ENCODE results near the gene NAB2. TPM values are rescaled to one million over a fixed set of nuclear protein-coding genes. Genes with fewer than 3 reads are reported as not detected.

Gene NAB2, protein sequence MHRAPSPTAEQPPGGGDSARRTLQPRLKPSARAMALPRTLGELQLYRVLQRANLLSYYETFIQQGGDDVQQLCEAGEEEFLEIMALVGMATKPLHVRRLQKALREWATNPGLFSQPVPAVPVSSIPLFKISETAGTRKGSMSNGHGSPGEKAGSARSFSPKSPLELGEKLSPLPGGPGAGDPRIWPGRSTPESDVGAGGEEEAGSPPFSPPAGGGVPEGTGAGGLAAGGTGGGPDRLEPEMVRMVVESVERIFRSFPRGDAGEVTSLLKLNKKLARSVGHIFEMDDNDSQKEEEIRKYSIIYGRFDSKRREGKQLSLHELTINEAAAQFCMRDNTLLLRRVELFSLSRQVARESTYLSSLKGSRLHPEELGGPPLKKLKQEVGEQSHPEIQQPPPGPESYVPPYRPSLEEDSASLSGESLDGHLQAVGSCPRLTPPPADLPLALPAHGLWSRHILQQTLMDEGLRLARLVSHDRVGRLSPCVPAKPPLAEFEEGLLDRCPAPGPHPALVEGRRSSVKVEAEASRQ
- total RNA-seq, result 30.2 and 62.3 TPM in 2 replicates

DNA sequence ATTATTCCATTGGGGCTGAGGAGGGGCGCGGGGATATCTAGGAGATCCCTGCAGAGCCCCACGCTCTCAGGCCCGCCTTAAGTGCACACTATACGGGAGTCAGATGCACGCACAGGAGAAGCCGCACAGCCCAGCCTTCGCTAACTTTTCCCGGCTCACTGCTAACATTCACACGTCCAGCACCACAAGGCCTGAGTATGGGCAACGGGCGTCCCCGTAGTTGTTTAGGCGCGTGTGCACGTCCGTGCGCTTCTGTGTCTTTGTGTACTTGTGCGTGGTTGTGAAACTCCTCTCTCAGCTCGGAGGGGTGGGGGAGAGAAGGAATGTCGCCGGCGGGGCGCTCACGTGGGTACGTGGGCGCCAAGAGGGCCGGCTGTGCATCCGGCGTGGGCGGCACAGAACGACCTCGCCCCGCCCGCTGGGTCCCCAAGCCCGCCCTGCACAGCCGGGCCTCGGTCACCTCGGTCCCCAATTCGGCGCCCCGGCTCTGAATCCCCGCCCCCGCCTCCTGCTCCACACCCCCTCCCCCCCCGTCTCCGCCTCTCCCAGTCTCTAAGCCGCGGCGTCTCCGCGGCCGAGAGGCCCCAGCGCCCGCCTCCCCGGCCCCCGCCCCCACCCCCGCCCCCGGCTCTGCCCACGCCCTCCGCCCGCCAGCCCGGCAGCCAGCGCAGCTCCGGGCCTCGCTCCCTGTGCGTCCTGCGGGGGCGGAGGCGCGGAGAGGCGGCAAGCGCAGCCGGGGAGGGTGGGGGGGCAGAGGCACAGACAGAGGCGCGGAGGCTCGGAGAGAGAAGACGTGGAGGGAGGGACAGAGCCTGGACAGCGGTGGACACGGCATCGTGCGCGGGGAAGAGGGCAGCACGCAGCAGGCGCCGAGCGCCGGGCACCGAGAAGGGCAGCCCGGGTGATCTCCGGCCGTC is at the start of gene NAB2:
TSS of gene NAB2 (plus strand) at position 761 of the 917 bp plus-strand sequence. CDS start 158 bp downstream, outside the sequence.

DNA sequence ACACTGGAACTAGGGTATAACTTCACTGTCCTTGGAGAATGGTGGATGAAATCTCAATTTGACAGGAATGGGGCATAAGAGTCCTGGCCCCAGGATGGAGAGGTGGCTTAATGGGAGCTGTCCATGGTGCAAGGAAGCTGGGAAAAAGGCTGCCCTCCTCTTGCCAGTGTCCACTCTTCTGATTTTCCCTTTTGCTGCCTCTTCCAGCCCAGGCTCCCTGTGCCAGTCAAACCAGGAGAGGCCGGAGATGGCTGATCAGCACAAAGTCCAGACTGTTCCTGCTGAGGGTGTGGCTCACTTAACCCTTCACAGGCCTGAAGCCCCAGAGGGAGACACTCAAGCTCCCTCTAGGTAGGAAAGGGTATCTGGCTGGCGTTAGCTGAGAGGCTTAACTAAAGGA is 39.0 kb upstream of the NAB2 start, which contains the start of gene MYO1A:
TSS of gene MYO1A (minus strand) at position 240 of the 400 bp plus-strand sequence. CDS start 1,806 bp downstream, outside the sequence.

DNA sequence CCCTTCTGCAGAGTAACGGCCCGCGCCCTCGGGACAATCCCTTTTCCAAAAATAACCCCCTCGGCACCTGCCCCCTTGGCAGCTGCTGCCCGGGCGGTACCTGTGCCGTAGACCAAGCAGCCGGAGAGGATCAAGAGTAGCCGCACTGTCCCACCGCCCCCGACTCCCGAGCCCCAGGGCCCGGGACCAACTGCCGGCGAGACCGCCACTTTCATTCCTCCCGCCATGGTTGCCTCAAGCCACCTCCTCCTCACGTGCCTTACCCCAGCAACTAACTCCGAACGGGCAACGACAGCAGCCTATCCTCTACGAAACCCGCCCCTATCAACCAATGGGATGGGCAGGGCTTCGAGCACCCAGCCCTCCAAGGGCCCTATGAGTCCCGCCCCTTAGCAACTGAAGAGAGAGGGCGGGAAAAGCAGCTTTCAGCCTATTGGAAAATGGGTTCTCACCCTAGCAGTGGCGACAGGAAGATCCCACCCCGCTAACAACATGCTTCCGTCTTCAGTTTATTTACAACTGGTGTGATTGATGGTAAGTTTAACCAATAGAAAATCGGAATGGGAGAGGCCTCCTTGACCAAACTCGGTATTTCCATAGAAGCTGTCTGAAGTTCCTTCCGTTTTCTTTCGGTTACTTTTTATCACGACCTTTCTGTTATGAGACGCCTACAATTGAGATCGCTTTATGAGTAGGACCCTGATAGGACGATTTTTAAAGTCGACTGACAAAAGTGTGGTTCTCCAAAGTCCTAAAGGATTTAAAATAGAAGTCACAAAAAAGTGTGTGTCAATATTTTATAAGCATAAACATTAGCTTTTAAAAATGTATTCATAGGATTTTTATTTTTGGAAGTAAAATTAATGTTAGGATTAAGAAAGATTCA is 10.2 kb upstream of the NAB2 start, which contains the start of gene NEMP1:
TSS of gene NEMP1 (minus strand) at position 273 of the 886 bp plus-strand sequence. CDS start at position 227, 46 bp downstream.

DNA sequence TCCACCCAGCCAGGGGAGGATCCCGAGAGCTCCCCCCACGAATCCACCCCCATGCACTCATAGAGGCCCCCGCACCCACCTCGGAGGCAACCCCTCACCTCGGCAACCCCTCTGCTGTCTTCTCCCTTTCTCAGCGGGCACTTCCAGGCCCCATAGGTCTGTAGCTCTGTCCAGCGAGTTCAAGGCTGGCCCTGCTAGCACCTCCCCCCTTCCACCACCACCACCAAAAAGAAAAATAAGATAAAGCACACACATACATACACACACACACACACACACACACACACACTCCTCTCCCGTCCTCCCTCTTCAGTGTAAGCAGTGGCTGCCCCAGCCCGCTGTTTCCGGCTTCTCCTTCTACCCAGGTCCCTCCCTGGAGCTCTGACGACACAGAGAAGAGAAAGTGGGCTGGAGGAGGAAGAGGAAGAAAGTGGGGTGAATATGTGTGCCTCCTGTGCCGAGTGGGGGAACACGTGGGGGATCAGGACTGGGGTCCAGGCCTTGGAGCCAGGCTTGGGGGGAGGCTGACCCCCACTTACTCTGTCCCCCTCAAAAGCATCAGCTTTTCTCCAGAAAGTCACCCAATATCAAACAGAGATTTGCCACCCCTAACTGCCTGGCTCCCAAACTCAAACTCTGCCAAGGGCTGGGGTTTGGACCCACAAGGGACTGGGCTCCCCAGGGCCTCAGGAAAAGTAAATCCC is 22.3 kb downstream of the NAB2 start, which contains the start of gene STAT6:
TSS of gene STAT6 (minus strand) at position 332 of the 704 bp plus-strand sequence. CDS start 3,084 bp downstream, outside the sequence.

DNA sequence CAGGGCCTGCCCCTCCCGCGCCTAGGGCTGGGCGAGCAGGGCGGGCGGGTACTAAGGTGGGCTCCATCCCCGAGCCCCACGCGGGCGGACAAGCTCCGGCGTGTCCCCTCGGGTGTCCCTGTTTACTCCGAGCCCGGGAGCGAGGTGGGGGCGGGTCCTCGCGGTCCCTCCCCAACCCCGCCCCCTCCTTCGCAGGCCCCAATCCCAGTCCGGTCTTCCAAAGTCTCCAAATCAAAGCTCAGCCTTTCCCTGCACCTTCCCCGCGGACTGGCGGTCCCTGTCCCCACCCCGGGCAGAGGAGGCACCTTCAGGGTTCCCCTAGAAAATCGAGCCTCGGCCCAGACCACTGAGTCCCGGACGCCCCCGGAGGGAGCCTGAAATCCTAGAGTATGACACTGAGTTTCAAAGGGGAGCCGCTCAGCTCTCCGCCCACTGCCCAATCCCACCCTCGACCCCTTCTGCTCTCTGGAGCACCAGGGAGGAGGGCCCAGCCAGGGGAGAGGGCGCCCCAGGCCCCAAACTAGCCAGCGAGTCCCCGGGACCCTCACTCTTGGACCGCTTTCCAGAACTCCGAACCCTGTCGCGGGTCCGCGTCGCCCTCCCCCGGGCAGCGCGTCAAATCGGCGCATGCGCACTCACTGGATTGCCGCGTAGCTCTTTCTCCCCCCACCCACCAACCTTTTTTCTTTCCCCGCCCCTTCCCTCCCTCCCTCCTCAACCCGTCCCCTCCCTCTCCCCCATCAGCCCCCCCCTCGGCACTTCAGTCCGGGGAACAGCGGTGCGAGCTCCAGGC is 39.0 kb downstream of the NAB2 start, which contains the start of gene LRP1:
TSS of gene LRP1 (plus strand) at position 758 of the 793 bp plus-strand sequence. CDS start 482 bp downstream, outside the sequence.

Other genes starting within 250 kb of the NAB2 start
- gene SDR9C7, start 154.7 kb upstream of the NAB2 start, total RNA-seq, result not detected in 2 replicates
- gene RDH16, start 131.5 kb upstream of the NAB2 start, total RNA-seq, result 0.14 TPM in 1 of 2 replicates, not detected in the other
- 7.2 and 9.0 TPM in 2 replicates for gene ZBTB39, start 82.6 kb upstream of the NAB2 start, total RNA-seq
- not detected in 2 replicates for gene TAC3, start 72.6 kb upstream of the NAB2 start, total RNA-seq
- not detected in 2 replicates for gene MYO1A, start 39.0 kb upstream of the NAB2 start, total RNA-seq
- 4.6 and 21.5 TPM in 2 replicates for gene NEMP1, start 10.3 kb upstream of the NAB2 start, total RNA-seq
- gene STAT6, start 22.2 kb downstream of the NAB2 start, total RNA-seq, result 79.9 and 83.4 TPM in 2 replicates
- 257 and 464 TPM in 2 replicates for gene LRP1, start 39.4 kb downstream of the NAB2 start, total RNA-seq
- gene LRP1-AS, start 58.5 kb downstream of the NAB2 start, total RNA-seq, result not detected in 2 replicates
- gene NXPH4, start 127.7 kb downstream of the NAB2 start, total RNA-seq, result 1.4 and 1.8 TPM in 2 replicates
- 254 and 673 TPM in 2 replicates for gene SHMT2, start 140.6 kb downstream of the NAB2 start, total RNA-seq
- 0.43 and 0.66 TPM in 2 replicates for gene STAC3, start 162.1 kb downstream of the NAB2 start, total RNA-seq